Loucy (cell line): ENCODE measurements around the gene NOTCH2.
"Not testable (repeated sequence)": the region's sequence is repeated elsewhere in the genome, so short reads cannot be mapped to it uniquely, and the experiment has no call there.

Source experiments
- EZH2phosphoT487 ChIP-seq: fragments of 200-600 bp; IDR thresholded peaks from 2 replicates; pipeline ENCODE4 v1.6.1; 2018; ENCODE audit warnings: antibody characterized with exemption, mild to moderate bottlenecking, moderate library complexity, borderline replicate concordance
- TF ChIP-seq, protein P1 (sequence below): fragments of 200-600 bp; sonication (generic); conservative IDR thresholded peaks from 2 replicates; pipeline ENCODE4 v1.5.1; 2014; ENCODE audit warnings: mild to moderate bottlenecking, antibody characterized with exemption, low read length

DNA sequence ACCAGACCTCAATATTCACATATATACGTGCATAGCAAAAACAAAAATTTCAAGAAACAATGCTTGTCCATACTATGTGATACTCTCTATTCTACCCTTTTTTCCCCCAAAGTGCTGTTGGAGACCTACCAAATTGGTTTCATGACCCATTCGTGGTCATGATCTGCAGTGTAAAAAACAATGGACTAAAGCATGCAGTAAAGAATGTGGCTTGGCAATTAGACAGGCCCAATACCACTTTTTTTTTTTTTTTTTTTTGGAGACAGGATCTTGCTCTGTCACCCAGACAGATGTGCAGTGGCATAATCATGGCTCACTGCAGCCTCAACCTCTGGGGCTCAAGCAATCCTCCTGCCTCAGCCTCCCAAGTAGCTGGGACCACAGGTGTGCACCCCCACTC, 21.3 kb downstream of the NOTCH2 start:
- TF ChIP-seq, protein P1, sequence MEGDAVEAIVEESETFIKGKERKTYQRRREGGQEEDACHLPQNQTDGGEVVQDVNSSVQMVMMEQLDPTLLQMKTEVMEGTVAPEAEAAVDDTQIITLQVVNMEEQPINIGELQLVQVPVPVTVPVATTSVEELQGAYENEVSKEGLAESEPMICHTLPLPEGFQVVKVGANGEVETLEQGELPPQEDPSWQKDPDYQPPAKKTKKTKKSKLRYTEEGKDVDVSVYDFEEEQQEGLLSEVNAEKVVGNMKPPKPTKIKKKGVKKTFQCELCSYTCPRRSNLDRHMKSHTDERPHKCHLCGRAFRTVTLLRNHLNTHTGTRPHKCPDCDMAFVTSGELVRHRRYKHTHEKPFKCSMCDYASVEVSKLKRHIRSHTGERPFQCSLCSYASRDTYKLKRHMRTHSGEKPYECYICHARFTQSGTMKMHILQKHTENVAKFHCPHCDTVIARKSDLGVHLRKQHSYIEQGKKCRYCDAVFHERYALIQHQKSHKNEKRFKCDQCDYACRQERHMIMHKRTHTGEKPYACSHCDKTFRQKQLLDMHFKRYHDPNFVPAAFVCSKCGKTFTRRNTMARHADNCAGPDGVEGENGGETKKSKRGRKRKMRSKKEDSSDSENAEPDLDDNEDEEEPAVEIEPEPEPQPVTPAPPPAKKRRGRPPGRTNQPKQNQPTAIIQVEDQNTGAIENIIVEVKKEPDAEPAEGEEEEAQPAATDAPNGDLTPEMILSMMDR, result not testable (repeated sequence)
- not testable (repeated sequence) for TF ChIP-seq EZH2phosphoT487
